Measurements from ENCODE around the gene NANP. TPM values are rescaled to one million over a fixed set of nuclear protein-coding genes. Genes with fewer than 3 reads are reported as not detected.

The NANP gene
- total RNA-seq (1 to 10 TPM; 1.9 to 4.1 (median 2.6) TPM), polyA plus RNA-seq (1 to 10 TPM; 2.0 to 3.9 (median 3.8) TPM)
- long read RNA-seq, donor 1, partial matches to known transcripts = 0 of 1 reads
- long read RNA-seq, donor 1, other reads (novel, unspliced or antisense) = 0 of 1 reads
- long read RNA-seq, donor 2, transcript NANP-201 (2 exons, 3,964 nt) = major isoform, 9 of 10 reads
- long read RNA-seq, donor 2, partial matches to known transcripts = 0 of 10 reads
- long read RNA-seq, donor 2, other reads (novel, unspliced or antisense) = 1 of 10 reads

- no peak for TF ChIP-seq CTCF (IDR thresholded peaks at IDR 0.05)
- H3K4me1 ChIP-seq = peaks cover 10% of the 10 kb centered on the region
- H3K27ac ChIP-seq = peak within 1 kb of the TSS; percentile 92
- DNase-seq = peak; percentile 98
- intact Hi-C loops (cut with DNase I) = loop anchor here (5.0 to 10.0 kb wide), 2 partner anchors 63 to 71 kb away; partner anchors contain the start of gene ZNF337 (in 1 of the 2)
- H3K36me3 ChIP-seq (ENCODE audit: insufficient read depth in 1 of 2, low read depth in 1 of 2) = no peaks in the 10 kb centered on the region
- no peaks in the 10 kb centered on the region for H3K27me3 ChIP-seq (ENCODE audit: insufficient read depth in 3 of 3, low read length in 2 of 3)
- 0 to 2% (median 1%) methylated on average over 73 to 81 of the region's 81 CpGs for WGBS, 3 donors
- H3K4me3 ChIP-seq = peak within 1 kb of the TSS; percentile 89
- no peaks in the 10 kb centered on the region for H3K9me3 ChIP-seq
- peak; percentile 93 to 96 (median 95) for ATAC-seq
Observed at GRCh38 chr20:25623736-25624499, at the start of gene NANP. TSS of gene NANP (minus strand) at chr20:25624014. CDS start at chr20:25623948, 66 bp downstream.

DNA sequence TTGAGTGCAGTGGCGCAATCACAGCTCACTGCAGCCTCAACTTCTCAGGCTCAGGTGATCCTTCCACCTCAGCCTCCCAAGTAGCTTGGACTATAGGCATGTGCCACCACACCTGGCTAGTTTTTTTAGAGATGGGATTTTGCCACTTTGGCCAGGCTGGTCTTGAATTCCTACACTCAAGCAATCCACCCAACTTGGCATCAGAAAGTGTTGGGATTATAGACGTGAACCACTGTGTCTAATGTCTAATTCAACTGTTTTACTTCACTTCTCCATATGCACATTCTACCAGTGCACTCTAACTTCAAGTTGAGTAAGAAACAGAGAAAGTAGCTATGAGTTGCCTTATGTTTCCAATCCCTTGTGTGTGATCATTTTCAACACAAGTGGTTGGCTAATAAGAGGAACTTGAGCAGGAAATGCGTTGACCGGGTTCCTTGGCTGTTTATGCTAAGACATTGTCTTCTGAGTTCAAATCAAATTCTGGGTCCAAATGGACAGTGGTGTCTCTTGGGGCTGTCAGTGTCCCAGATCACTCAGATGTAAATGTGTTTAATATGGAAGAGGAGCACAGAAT lies 48.9 kb upstream of the NANP start:
- DNase-seq (no peak), ATAC-seq (no peak)
- H3K4me3 ChIP-seq = no peak overlapping the region
- TF ChIP-seq CTCF (IDR thresholded peaks at IDR 0.05) = no peak
- H3K36me3 ChIP-seq (ENCODE audit: insufficient read depth in 1 of 2, low read depth in 1 of 2) = peaks cover 21 to 50% of the 10 kb centered on the region in 2 donors
- intact Hi-C loops (cut with DNase I) = no loop called here
- no peaks in the 10 kb centered on the region for H3K9me3 ChIP-seq
- no peak overlapping the region for H3K27ac ChIP-seq
- no peaks in the 10 kb centered on the region for H3K4me1 ChIP-seq
- no peaks in the 10 kb centered on the region for H3K27me3 ChIP-seq (ENCODE audit: insufficient read depth in 3 of 3, low read length in 2 of 3)
- WGBS, 3 donors = 81 to 86% (median 85%) methylated on average over 4 of the region's 4 CpGs

GRCh38 chr20:25669826-25670422 lies 46.1 kb upstream of the NANP start:
- H3K27me3 ChIP-seq (ENCODE audit: insufficient read depth in 3 of 3, low read length in 2 of 3) = no peaks in the 10 kb centered on the region
- no peaks in the 10 kb centered on the region for H3K4me1 ChIP-seq
- H3K27ac ChIP-seq = no peak overlapping the region
- intact Hi-C loops (cut with DNase I) = no loop called here
- DNase-seq (peak in 1 of 2 donors; percentile 15), ATAC-seq (peak; percentile 71 to 95 (median 76))
- TF ChIP-seq CTCF (IDR thresholded peaks at IDR 0.05) = no peak
- WGBS, 3 donors = 64 to 76% (median 67%) methylated on average over 7 of the region's 7 CpGs
- H3K4me3 ChIP-seq = no peak overlapping the region
- H3K36me3 ChIP-seq (ENCODE audit: insufficient read depth in 1 of 2, low read depth in 1 of 2) = peaks cover 14 to 22% of the 10 kb centered on the region in 2 donors
- H3K9me3 ChIP-seq = no peaks in the 10 kb centered on the region

- H3K4me3 ChIP-seq = no peak overlapping the region
- no peak overlapping the region for H3K27ac ChIP-seq
- H3K27me3 ChIP-seq (ENCODE audit: insufficient read depth in 3 of 3, low read length in 2 of 3) = no peaks in the 10 kb centered on the region
- ATAC-seq = no peak
- no peak for DNase-seq
- WGBS, 3 donors = 85 to 89% (median 88%) methylated on average over 4 of the region's 4 CpGs
- H3K9me3 ChIP-seq = no peaks in the 10 kb centered on the region
- H3K4me1 ChIP-seq = no peaks in the 10 kb centered on the region
- peaks cover under 1 to 8% of the 10 kb centered on the region in 2 donors for H3K36me3 ChIP-seq (ENCODE audit: insufficient read depth in 1 of 2, low read depth in 1 of 2)
- TF ChIP-seq CTCF (IDR thresholded peaks at IDR 0.05) = no peak
- intact Hi-C loops (cut with DNase I) = no loop called here
Observed at GRCh38 chr20:25668446-25668845, 44.6 kb upstream of the NANP start.

Measured in psoas muscle (tissue), 8 donors.